OCI-LY7 (cell line): ENCODE measurements around the gene KCNK7. TPM values are rescaled to one million over a fixed set of nuclear protein-coding genes. Genes with fewer than 3 reads are reported as not detected.

ENCODE experiments used
- BruUV-seq: library from RNA; stranded (reverse); fragments of 400-500 nt; replicated peaks from 2 replicates; lab custom pipeline; 2021; lab: Mats Ljungman, UMichigan
- CTCF ChIA-PET: fragments of 300-600 bp; sonication (Branson Sonifier 250); formaldehyde crosslinking; loops from one replicate; lab custom pipeline; 2022; ENCODE audit warnings: antibody characterized with exemption; ENCODE audit not compliant: unreplicated experiment; lab: Charles Lee
- POLR2A ChIA-PET: fragments of 300-600 bp; sonication (Branson Sonifier 250); formaldehyde crosslinking; loops from one replicate; lab custom pipeline; 2022; ENCODE audit warnings: antibody characterized with exemption; lab: Charles Lee
- DNase-seq: peaks from one replicate; pipeline ENCODE4 v3.0.0-alpha.2; 2015; ENCODE audit warnings: low spot score
- H2AFZ ChIP-seq: fragments of 200-600 bp; sonication (generic), shearing (Covaris generic); 2 replicates; pipeline ENCODE4 v1.6.1; 2014; ENCODE audit warnings: mild to moderate bottlenecking, antibody characterized with exemption, low read length, moderate library complexity
- H3K27ac ChIP-seq: fragments of 200-600 bp; sonication (generic); 2 replicates; pipeline ENCODE4 v1.5.1; 2014; ENCODE audit warnings: mixed run types, low read depth, mild to moderate bottlenecking, moderate library complexity, low read length, inconsistent platforms; ENCODE audit not compliant: poor library complexity, severe bottlenecking
- H3K36me3 ChIP-seq: fragments of 200-600 bp; sonication (generic); 2 replicates; pipeline ENCODE4 v1.6.1; 2014; ENCODE audit warnings: mild to moderate bottlenecking, antibody characterized with exemption, low read length, moderate library complexity, mixed read lengths; ENCODE audit not compliant: insufficient read depth
- H3K4me1 ChIP-seq: fragments of 200-600 bp; sonication (generic); 2 replicates; pipeline ENCODE4 v1.5.1; 2014; ENCODE audit warnings: mild to moderate bottlenecking, low read length; ENCODE audit not compliant: insufficient read depth, poor library complexity, severe bottlenecking
- H3K4me2 ChIP-seq: fragments of 200-600 bp; sonication (generic); 2 replicates; pipeline ENCODE4 v1.6.1; 2014; ENCODE audit warnings: mild to moderate bottlenecking, low read length
- H3K4me3 ChIP-seq: fragments of 200-600 bp; sonication (generic); 2 replicates; pipeline ENCODE4 v1.5.1; 2014; ENCODE audit warnings: mild to moderate bottlenecking, low read depth, low read length; ENCODE audit not compliant: poor library complexity, severe bottlenecking
- H3K79me2 ChIP-seq: fragments of 200-600 bp; sonication (generic); 2 replicates; pipeline ENCODE4 v1.6.1; 2016; ENCODE audit warnings: low read depth, mild to moderate bottlenecking, low read length, moderate library complexity, mixed read lengths; ENCODE audit not compliant: insufficient read depth
- H3K9me2 ChIP-seq: fragments of 200-600 bp; sonication (generic); 2 replicates; pipeline ENCODE4 v1.6.1; 2016; ENCODE audit warnings: mild to moderate bottlenecking, low read length, mixed read lengths; ENCODE audit not compliant: insufficient read depth
- H3K9me3 ChIP-seq: fragments of 200-600 bp; sonication (generic); 2 replicates; pipeline ENCODE4 v1.6.1; 2014; ENCODE audit warnings: mild to moderate bottlenecking, mixed run types, low read length, mixed read lengths
- H4K20me1 ChIP-seq: fragments of 200-600 bp; sonication (generic); 2 replicates; pipeline ENCODE4 v1.6.1; 2014; ENCODE audit warnings: mild to moderate bottlenecking, antibody characterized with exemption, low read length, moderate library complexity, mixed read lengths; ENCODE audit not compliant: insufficient read depth
- EZH2phosphoT487 ChIP-seq: fragments of 200-600 bp; sonication (generic); IDR thresholded peaks from 2 replicates; pipeline ENCODE4 v1.6.1; 2018; ENCODE audit warnings: low read depth, borderline replicate concordance, mild to moderate bottlenecking, mixed run types, antibody characterized with exemption, low read length, moderate library complexity, mixed read lengths
- intact Hi-C: fragments of 100-400 bp; cut with micrococcal nuclease; formaldehyde crosslinking; loops from one replicate; pipeline ENCODE4 v1.10.0; 2022; ENCODE audit not compliant: unreplicated experiment
- total RNA-seq, 2 experiments: library from RNA; depleted of rRNA in 1 of 2; stranded (reverse); fragments of >200 nt in 1 of 2; shearing (Covaris generic) in 1 of 2; gene quantifications; 2 replicates each; pipeline ENCODE4 v1.2.3, GENCODE V29; 2014 to 2022
- TF ChIP-seq, protein P1 (sequence below): fragments of 200-600 bp; sonication (generic); conservative IDR thresholded peaks from 2 replicates; pipeline ENCODE4 v1.5.1; 2014; ENCODE audit warnings: mild to moderate bottlenecking, antibody characterized with exemption, low read length, moderate library complexity, mixed read lengths

Gene KCNK7
- total RNA-seq, 2 experiments from 2014 or later, result 0.68 to 1.4 TPM

DNA sequence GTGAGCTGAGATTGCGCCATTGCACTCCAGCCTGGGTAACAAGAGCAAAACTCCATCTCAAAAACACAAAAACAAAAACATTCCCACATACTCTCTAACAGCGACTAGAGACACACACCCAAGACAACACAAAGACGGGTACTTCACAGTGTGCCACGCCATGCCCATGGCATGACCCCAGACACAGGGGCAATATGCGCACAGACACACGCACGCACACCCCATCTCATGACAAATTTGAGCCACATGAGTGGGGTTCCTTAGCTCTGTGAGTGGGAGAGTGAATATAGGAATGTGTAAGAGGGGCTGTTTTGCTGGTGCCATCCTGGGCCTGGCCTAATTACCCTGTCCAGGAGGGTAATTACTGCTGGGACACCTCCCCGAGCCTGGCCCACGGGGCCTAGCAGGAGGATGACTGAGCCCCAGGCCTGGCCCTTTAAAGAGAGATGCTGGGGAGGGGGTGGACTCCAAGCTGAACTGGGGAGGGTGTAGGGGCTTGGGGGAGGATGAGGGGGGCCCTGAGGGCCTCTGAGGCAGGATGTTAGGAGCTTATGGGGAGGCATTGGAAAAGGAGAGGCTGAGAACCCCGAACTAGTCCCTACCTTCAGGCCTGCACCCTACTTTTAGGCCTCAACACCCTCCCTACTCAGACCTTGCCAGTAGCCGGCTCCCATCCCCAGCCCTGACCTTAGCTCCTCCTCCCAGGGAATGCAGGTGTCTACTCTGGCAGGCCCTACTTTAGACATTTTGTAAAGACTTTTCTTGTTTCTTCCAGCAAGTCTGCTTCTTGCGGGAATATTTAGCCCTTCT, 38.9 kb downstream of the KCNK7 start:
- H3K9me3 ChIP-seq, result no peaks in the 10 kb centered on the region
- H3K9me2 ChIP-seq, result no peaks in the 10 kb centered on the region
- H3K79me2 ChIP-seq, result no peaks in the 10 kb centered on the region
- H3K4me2 ChIP-seq, result no peak overlapping the region
- no peak overlapping the region for H3K27ac ChIP-seq
- H3K4me1 ChIP-seq, result peaks cover 26% of the 10 kb centered on the region
- no peak for TF ChIP-seq EZH2phosphoT487
- TF ChIP-seq, protein P1, sequence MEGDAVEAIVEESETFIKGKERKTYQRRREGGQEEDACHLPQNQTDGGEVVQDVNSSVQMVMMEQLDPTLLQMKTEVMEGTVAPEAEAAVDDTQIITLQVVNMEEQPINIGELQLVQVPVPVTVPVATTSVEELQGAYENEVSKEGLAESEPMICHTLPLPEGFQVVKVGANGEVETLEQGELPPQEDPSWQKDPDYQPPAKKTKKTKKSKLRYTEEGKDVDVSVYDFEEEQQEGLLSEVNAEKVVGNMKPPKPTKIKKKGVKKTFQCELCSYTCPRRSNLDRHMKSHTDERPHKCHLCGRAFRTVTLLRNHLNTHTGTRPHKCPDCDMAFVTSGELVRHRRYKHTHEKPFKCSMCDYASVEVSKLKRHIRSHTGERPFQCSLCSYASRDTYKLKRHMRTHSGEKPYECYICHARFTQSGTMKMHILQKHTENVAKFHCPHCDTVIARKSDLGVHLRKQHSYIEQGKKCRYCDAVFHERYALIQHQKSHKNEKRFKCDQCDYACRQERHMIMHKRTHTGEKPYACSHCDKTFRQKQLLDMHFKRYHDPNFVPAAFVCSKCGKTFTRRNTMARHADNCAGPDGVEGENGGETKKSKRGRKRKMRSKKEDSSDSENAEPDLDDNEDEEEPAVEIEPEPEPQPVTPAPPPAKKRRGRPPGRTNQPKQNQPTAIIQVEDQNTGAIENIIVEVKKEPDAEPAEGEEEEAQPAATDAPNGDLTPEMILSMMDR, result no peak
- no peaks in the 10 kb centered on the region for H4K20me1 ChIP-seq
- BruUV-seq, result no TSS peak
- no peak overlapping the region for H3K4me3 ChIP-seq
- H3K36me3 ChIP-seq, result no peaks in the 10 kb centered on the region
- CTCF ChIA-PET, result no interaction called here
- DNase-seq, result no peak
- no peak overlapping the region for H2AFZ ChIP-seq
- intact Hi-C loops, result no loop called here
- POLR2A ChIA-PET, result interaction anchor here (0.9 kb wide), 1 partner anchor 9 kb away, joined by 3 read pairs; no protein-coding TSS in a partner anchor

DNA sequence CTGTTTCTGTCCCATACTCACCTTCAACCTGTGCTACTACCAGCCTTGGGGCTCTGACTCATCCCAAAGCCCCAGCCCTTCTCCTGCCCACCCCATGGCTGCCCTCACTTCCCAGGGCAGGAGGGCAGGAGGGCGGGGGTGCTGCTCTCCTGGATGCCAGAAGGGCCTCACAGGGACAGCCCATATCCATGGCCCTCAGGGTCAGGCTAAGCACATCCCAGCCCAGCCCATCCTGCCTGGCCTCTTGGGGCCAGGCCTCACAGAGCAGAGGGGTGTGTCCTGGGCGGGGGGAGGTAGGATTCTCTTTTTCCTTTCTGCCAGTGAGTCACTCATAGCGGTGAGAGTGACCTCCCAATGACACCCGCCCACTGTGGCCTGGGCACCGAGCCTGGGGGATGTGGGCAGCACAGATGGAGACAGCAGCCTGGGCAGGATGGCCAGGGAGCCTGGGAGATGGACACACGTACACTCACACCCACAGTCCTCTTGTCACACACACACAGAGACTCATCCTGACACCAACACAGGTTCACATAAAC, 39.8 kb downstream of the KCNK7 start:
- Histone ChIP-seq H3K4me2 (no peak overlapping the region), H3K9me2 (no peaks in the 10 kb centered on the region), H3K4me1 (peaks cover 34% of the 10 kb centered on the region), H3K79me2 (no peaks in the 10 kb centered on the region), H2AFZ (no peak overlapping the region), H3K27ac (no peak overlapping the region), H3K9me3 (no peaks in the 10 kb centered on the region), H3K4me3 (no peak overlapping the region), H3K36me3 (no peaks in the 10 kb centered on the region), H4K20me1 (no peaks in the 10 kb centered on the region)
- DNase-seq, result no peak
- BruUV-seq, result no TSS peak
- TF ChIP-seq EZH2phosphoT487, result no peak
- TF ChIP-seq, protein P1, result no peak
- ChIA-PET POLR2A (interaction anchor here (0.8 kb wide), 1 partner anchor 15 kb away, joined by 3 read pairs; no protein-coding TSS in a partner anchor), CTCF (no interaction called here)
- intact Hi-C loops, result no loop called here
